ENCODE measurements around the gene LTBP2.

The LTBP2 gene

DNA sequence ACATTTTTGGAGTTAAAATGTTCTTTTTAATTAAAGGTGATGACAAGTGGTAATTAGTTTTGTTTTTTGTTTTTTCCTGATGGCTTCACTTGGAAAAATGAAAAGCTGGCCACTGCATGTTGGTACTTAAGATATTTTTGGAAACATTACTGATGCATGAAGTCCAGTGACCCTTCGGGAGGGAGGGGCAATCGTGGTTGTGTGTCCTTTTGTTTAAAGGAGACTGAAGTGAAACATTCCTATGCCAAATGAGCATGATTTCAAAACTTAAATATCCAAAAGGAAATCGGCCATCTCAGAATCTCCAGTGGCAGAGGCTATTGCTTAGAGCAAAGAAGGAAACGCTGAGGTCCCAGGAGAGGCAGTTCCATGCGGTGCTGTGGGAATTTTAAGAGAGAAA lies 20.1 kb downstream of the LTBP2 start:
- Histone ChIP-seq H3K27ac (peak overlapping the region; percentile 81), H3K27me3 (ENCODE audit: insufficient read depth, low read depth, severe bottlenecking) (no peaks in the 10 kb centered on the region), H3K4me3 (ENCODE audit: low read depth, low read length) (no peak overlapping the region), H3K36me3 (no peaks in the 10 kb centered on the region), H3K9me3 (ENCODE audit: severe bottlenecking) (no peaks in the 10 kb centered on the region)
- TF ChIP-seq, protein P1, sequence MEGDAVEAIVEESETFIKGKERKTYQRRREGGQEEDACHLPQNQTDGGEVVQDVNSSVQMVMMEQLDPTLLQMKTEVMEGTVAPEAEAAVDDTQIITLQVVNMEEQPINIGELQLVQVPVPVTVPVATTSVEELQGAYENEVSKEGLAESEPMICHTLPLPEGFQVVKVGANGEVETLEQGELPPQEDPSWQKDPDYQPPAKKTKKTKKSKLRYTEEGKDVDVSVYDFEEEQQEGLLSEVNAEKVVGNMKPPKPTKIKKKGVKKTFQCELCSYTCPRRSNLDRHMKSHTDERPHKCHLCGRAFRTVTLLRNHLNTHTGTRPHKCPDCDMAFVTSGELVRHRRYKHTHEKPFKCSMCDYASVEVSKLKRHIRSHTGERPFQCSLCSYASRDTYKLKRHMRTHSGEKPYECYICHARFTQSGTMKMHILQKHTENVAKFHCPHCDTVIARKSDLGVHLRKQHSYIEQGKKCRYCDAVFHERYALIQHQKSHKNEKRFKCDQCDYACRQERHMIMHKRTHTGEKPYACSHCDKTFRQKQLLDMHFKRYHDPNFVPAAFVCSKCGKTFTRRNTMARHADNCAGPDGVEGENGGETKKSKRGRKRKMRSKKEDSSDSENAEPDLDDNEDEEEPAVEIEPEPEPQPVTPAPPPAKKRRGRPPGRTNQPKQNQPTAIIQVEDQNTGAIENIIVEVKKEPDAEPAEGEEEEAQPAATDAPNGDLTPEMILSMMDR (IDR thresholded peaks at IDR 0.05; ENCODE audit: low read depth, low read length), result no peak
- DNase-seq, result no peak

DNA sequence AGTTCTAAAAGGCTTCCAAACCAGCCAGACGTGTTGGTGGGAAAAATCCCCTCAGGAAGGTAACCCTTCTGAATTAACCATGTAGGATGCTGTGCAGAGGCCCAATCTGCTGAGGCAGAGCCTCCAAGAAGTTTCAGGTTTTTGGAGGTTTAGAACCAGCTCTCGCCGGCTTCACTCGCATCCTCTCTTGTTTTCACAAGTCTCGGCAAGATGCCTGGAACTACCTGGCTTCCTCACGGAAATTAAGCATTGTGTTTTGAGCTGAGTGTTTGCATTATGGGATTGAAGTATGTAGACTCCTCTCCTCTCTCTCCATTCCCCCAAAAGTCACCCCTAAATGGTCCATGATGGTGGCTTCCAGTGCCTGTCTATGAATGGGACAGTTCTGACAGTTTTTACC lies 20.6 kb downstream of the LTBP2 start:
- H3K9me3 ChIP-seq (ENCODE audit: severe bottlenecking), result no peaks in the 10 kb centered on the region
- H3K27me3 ChIP-seq (ENCODE audit: insufficient read depth, low read depth, severe bottlenecking), result no peaks in the 10 kb centered on the region
- no peak overlapping the region for H3K4me3 ChIP-seq (ENCODE audit: low read depth, low read length)
- DNase-seq, result no peak
- H3K36me3 ChIP-seq, result no peaks in the 10 kb centered on the region
- H3K27ac ChIP-seq, result no peak overlapping the region; the same call in 1 of the 2 replicates
- TF ChIP-seq, protein P1 (IDR thresholded peaks at IDR 0.05; ENCODE audit: low read depth, low read length), result no peak

DNA sequence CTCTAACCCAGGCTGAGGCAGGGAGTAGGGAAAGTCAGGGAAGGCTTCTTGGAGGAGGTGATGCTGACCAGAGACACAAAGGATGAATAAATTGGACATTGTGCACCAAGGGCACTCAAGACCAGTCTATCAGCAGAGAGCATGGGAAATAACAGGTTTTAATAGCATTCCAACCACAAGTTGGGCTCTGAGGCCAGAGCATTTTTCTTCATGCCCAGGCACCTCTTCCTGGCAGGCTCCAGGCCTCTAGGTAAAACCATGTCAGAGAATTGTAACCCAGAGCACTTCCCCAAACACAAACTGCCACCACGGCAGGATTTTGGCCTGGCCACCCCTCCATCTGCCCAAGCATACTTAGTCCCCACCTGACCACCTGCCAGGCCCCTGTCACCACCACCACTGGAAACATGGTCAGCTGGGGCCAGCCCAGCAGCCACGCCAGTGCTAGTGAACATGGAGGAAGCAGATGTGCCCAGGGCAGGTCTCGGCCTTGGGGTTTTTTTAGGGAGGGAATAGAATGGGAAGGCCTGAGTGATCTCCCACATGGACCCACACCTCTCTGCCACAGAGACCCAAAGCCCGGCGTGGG lies 22.7 kb downstream of the LTBP2 start:
- Histone ChIP-seq H3K4me3 (ENCODE audit: low read depth, low read length) (no peak overlapping the region), H3K27me3 (ENCODE audit: insufficient read depth, low read depth, severe bottlenecking) (no peaks in the 10 kb centered on the region), H3K36me3 (no peaks in the 10 kb centered on the region), H3K27ac (no peak overlapping the region), H3K9me3 (ENCODE audit: severe bottlenecking) (no peaks in the 10 kb centered on the region)
- TF ChIP-seq, protein P1 (IDR thresholded peaks at IDR 0.05; ENCODE audit: low read depth, low read length), result no peak
- DNase-seq, result no peak

DNA sequence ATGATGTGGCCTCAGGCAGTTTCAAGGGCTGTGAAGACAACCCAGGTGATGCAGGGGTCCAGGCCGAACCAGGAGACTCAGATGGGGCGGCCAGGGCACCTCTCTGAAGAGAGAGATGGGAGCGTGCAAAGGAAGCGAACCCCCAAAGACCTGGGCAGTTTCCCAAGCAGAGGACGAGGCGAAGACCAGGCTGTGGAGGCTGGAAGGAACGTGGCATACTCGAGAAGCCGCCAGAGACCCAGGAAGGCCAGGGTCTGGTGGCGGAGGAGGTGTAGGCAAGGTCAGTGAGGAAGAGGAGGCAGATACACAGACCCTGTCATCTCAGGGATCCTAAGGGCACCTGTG lies 24.7 kb downstream of the LTBP2 start:
- H3K27ac ChIP-seq, result peak overlapping the region; percentile 66
- TF ChIP-seq, protein P1 (IDR thresholded peaks at IDR 0.05; ENCODE audit: low read depth, low read length), result no peak
- DNase-seq, result no peak
- H3K36me3 ChIP-seq, result no peaks in the 10 kb centered on the region
- H3K9me3 ChIP-seq (ENCODE audit: severe bottlenecking), result no peaks in the 10 kb centered on the region
- H3K27me3 ChIP-seq (ENCODE audit: insufficient read depth, low read depth, severe bottlenecking), result no peaks in the 10 kb centered on the region
- no peak overlapping the region for H3K4me3 ChIP-seq (ENCODE audit: low read depth, low read length)

DNA sequence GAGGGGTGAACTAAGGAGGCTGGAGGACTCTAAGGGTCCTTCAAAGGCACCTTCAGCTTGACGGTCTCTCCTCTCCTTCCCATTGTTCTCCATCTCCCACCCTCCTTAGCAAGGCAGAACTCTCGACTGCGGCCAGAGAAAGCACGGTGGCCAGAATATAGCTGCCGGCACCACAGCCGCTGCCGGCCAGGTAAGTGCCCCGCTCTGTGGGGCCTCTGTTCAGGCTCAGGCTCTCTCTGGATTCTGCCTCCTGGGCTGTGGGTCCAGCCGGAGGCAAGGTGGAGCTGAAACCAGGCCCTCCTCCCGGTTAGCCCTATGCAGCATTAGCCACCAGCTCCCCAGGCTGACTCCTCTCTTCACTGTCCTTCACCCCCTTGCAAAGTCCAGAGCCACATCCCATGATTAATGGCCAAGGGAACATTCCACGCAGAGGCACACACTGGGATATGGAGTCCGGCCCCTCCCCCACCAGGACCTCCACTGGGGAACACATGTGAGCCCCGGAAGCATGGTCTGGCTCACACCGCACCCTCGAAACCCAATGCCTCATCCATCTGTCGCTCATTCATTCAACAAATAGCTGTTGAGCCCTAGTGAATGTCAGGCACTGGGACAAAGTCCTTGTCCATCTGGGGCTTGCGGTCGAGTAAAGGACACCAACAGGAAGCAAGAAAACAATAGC lies 25.2 kb downstream of the LTBP2 start:
- Histone ChIP-seq H3K4me3 (ENCODE audit: low read depth, low read length) (no peak overlapping the region), H3K9me3 (ENCODE audit: severe bottlenecking) (no peaks in the 10 kb centered on the region), H3K27ac (peak overlapping the region; percentile 66), H3K36me3 (no peaks in the 10 kb centered on the region), H3K27me3 (ENCODE audit: insufficient read depth, low read depth, severe bottlenecking) (no peaks in the 10 kb centered on the region)
- peak; percentile 61 for DNase-seq
- TF ChIP-seq, protein P1 (IDR thresholded peaks at IDR 0.05; ENCODE audit: low read depth, low read length), result no peak

Measured in WERI-Rb-1 (cell line).